ENCODE measurements around the gene SPINT2.

DNA sequence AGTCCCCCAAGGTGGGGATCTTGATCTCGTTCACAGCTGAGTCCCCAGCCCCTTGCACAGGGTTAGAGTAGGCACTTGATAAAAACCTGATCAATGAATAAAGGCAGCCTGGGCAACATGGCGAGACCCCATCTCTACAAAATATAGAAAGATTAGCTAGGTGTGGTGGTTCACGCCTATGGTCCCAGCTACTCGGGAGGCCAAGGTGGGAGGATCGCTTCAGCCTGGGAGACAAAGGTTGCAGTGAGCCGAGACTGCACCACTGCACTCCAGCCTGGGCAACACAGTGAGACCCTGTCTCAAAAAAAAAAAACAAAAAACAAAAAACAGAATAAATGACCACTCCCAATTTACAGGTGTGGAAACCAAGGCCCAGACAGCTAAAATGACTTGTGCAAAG, 46.6 kb downstream of the SPINT2 start:
- TF ChIP-seq POLR2A (IDR thresholded peaks at IDR 0.05; ENCODE audit: low read depth, low read length) (no peak), POLR2AphosphoS5 (IDR thresholded peaks at IDR 0.05; ENCODE audit: low read depth, low read length) (no peak)
